Rectal smooth muscle tissue (tissue), 1 donor: ENCODE results near the gene SMS.

ENCODE experiments used
- H3K27ac ChIP-seq: one replicate; pipeline ENCODE4 v1.7.0; 2013; ENCODE audit warnings: low read depth, low read length, inconsistent platforms
- H3K27me3 ChIP-seq: one replicate; pipeline ENCODE4 v1.7.0; 2013; ENCODE audit warnings: low read length; ENCODE audit not compliant: control insufficient read depth, insufficient read depth
- H3K36me3 ChIP-seq: one replicate; pipeline ENCODE4 v1.7.0; 2013; ENCODE audit warnings: low read length; ENCODE audit not compliant: control insufficient read depth, insufficient read depth
- H3K4me1 ChIP-seq: one replicate; pipeline ENCODE4 v1.7.0; 2013; ENCODE audit warnings: low read length; ENCODE audit not compliant: control insufficient read depth, insufficient read depth
- H3K4me3 ChIP-seq: one replicate; pipeline ENCODE4 v1.7.0; 2013; ENCODE audit warnings: low read length
- H3K9ac ChIP-seq: one replicate; pipeline ENCODE4 v1.7.0; 2013; ENCODE audit warnings: low read length

The SMS gene

GRCh38 chrX:21972721-21973120, 32.2 kb downstream of the SMS start:
- peaks cover 2% of the 10 kb centered on the region for H3K4me1 ChIP-seq
- H3K9ac ChIP-seq, result no peak overlapping the region
- H3K36me3 ChIP-seq, result no peaks in the 10 kb centered on the region
- no peaks in the 10 kb centered on the region for H3K27me3 ChIP-seq
- no peak overlapping the region for H3K4me3 ChIP-seq
- no peak overlapping the region for H3K27ac ChIP-seq

GRCh38 chrX:21973321-21974010, 33.0 kb downstream of the SMS start:
- Histone ChIP-seq H3K4me3 (peak overlapping the region; percentile 6), H3K36me3 (no peaks in the 10 kb centered on the region), H3K4me1 (peaks cover 2% of the 10 kb centered on the region), H3K27ac (peak overlapping the region; percentile 64), H3K27me3 (no peaks in the 10 kb centered on the region), H3K9ac (no peak overlapping the region)

- Histone ChIP-seq H3K27ac (peak overlapping the region; percentile 64), H3K4me1 (peaks cover 2% of the 10 kb centered on the region), H3K9ac (no peak overlapping the region), H3K27me3 (no peaks in the 10 kb centered on the region), H3K4me3 (peak overlapping the region; percentile 6), H3K36me3 (no peaks in the 10 kb centered on the region)
These were observed 33.5 kb downstream of the SMS start for GRCh38 chrX:21974011-21974385.

GRCh38 chrX:21975242-21975641, 34.7 kb downstream of the SMS start:
- Histone ChIP-seq H3K27ac (peak overlapping the region; percentile 73), H3K9ac (no peak overlapping the region), H3K4me3 (no peak overlapping the region), H3K36me3 (no peaks in the 10 kb centered on the region), H3K27me3 (no peaks in the 10 kb centered on the region), H3K4me1 (peaks cover 2% of the 10 kb centered on the region)

- Histone ChIP-seq H3K27me3 (no peaks in the 10 kb centered on the region), H3K27ac (peak overlapping the region; percentile 73)
These were observed 35.3 kb downstream of the SMS start for GRCh38 chrX:21975812-21976211.

GRCh38 chrX:21978346-21978745, 37.8 kb downstream of the SMS start:
- no peaks in the 10 kb centered on the region for H3K27me3 ChIP-seq
- H3K4me1 ChIP-seq, result peaks cover 2% of the 10 kb centered on the region
- no peak overlapping the region for H3K27ac ChIP-seq
- H3K36me3 ChIP-seq, result no peaks in the 10 kb centered on the region
- no peak overlapping the region for H3K4me3 ChIP-seq
- no peak overlapping the region for H3K9ac ChIP-seq

More at GRCh38 chrX:21975812-21976211, 35.3 kb downstream of the SMS start:
- Histone ChIP-seq H3K36me3 (no peaks in the 10 kb centered on the region), H3K9ac (no peak overlapping the region), H3K4me1 (peaks cover 2% of the 10 kb centered on the region), H3K4me3 (no peak overlapping the region)

GRCh38 chrX:21982311-21982710, 41.8 kb downstream of the SMS start:
- H3K4me1 ChIP-seq, result no peaks in the 10 kb centered on the region
- no peak overlapping the region for H3K9ac ChIP-seq
- no peaks in the 10 kb centered on the region for H3K27me3 ChIP-seq
- H3K27ac ChIP-seq, result no peak overlapping the region
- no peaks in the 10 kb centered on the region for H3K36me3 ChIP-seq
- no peak overlapping the region for H3K4me3 ChIP-seq

- no peaks in the 10 kb centered on the region for H3K27me3 ChIP-seq
- no peak overlapping the region for H3K4me3 ChIP-seq
- no peak overlapping the region for H3K27ac ChIP-seq
- no peak overlapping the region for H3K9ac ChIP-seq
- H3K36me3 ChIP-seq, result no peaks in the 10 kb centered on the region
- no peaks in the 10 kb centered on the region for H3K4me1 ChIP-seq
These were observed 44.8 kb downstream of the SMS start for GRCh38 chrX:21985332-21985777.

GRCh38 chrX:21986596-21986995, 46.1 kb downstream of the SMS start:
- Histone ChIP-seq H3K36me3 (no peaks in the 10 kb centered on the region), H3K27ac (no peak overlapping the region), H3K27me3 (no peaks in the 10 kb centered on the region), H3K9ac (no peak overlapping the region), H3K4me3 (no peak overlapping the region), H3K4me1 (no peaks in the 10 kb centered on the region)

GRCh38 chrX:21989384-21989783, 48.9 kb downstream of the SMS start:
- Histone ChIP-seq H3K4me3 (no peak overlapping the region), H3K27ac (no peak overlapping the region), H3K9ac (no peak overlapping the region), H3K4me1 (no peaks in the 10 kb centered on the region), H3K36me3 (no peaks in the 10 kb centered on the region), H3K27me3 (no peaks in the 10 kb centered on the region)

GRCh38 chrX:21990832-21991231, 50.3 kb downstream of the SMS start:
- H3K27ac ChIP-seq, result no peak overlapping the region
- H3K36me3 ChIP-seq, result no peaks in the 10 kb centered on the region
- H3K27me3 ChIP-seq, result no peaks in the 10 kb centered on the region
- H3K9ac ChIP-seq, result no peak overlapping the region
- no peak overlapping the region for H3K4me3 ChIP-seq
- no peaks in the 10 kb centered on the region for H3K4me1 ChIP-seq

GRCh38 chrX:21991504-21991903, 51.0 kb downstream of the SMS start:
- H3K27ac ChIP-seq, result no peak overlapping the region
- no peaks in the 10 kb centered on the region for H3K36me3 ChIP-seq

GRCh38 chrX:21993265-21993664, 52.8 kb downstream of the SMS start:
- Histone ChIP-seq H3K27ac (no peak overlapping the region), H3K36me3 (no peaks in the 10 kb centered on the region), H3K4me3 (no peak overlapping the region), H3K9ac (no peak overlapping the region), H3K27me3 (no peaks in the 10 kb centered on the region), H3K4me1 (no peaks in the 10 kb centered on the region)

More at GRCh38 chrX:21991504-21991903, 51.0 kb downstream of the SMS start:
- no peaks in the 10 kb centered on the region for H3K4me1 ChIP-seq
- no peaks in the 10 kb centered on the region for H3K27me3 ChIP-seq
- no peak overlapping the region for H3K9ac ChIP-seq
- H3K4me3 ChIP-seq, result no peak overlapping the region
